K562 (cell line): Measurements from ENCODE around the gene FETUB. TPM values are rescaled to one million over a fixed set of nuclear protein-coding genes. Genes with fewer than 3 reads are reported as not detected.

Experiments
- ATAC-seq: fragments of 200-7000 bp; cut with Tn5 transposase; 3 replicates; pipeline ENCODE4 v1.9.1; 2020; ENCODE audit warnings: moderate library complexity
- BruUV-seq: library from RNA; stranded (reverse); fragments of 400-500 nt; replicated peaks from 2 replicates; lab custom pipeline; 2021; lab: Mats Ljungman, UMichigan
- CTCF ChIA-PET: fragments of 300-600 bp; formaldehyde crosslinking; extraction: SDS; loops from one replicate; lab custom pipeline; 2021; ENCODE audit warnings: low intra/inter-chr PET ratio; lab: Yijun Ruan, JAX
- POLR2A ChIA-PET: fragments of 300-600, 350-650 bp; sonication (Branson Sonifier 250); formaldehyde crosslinking; extraction: SDS; loops from one replicate; lab custom pipeline; 2021; ENCODE audit warnings: antibody characterized with exemption, inconsistent platforms; lab: Yijun Ruan, JAX
- DNase-seq, 4 experiments: peaks; one replicate each; pipeline versions ENCODE4 v3.0.0 to v3.0.0-alpha.2; 2011 to 2018; ENCODE audit warnings: low spot score in 3 of 4, mixed read lengths in 3 of 4; ENCODE audit errors: extremely low read depth in 1 of 4
- FAIRE-seq: peaks from 2 replicates; lab custom pipeline; 2011; peaks lifted over from hg19 to GRCh38; lab: Jason Lieb, UNC
- H2AFZ ChIP-seq: 2 replicates; pipeline ENCODE4 v1.6.0; 2011; ENCODE audit warnings: low read depth, low read length, control low read depth, inconsistent platforms
- H3K27ac ChIP-seq: fragments of 200-600 bp; 3 replicates; pipeline ENCODE4 v1.8.0; 2011; ENCODE audit warnings: low read depth, mild to moderate bottlenecking, control low read depth, inconsistent platforms, low read length, moderate library complexity, mixed read lengths; ENCODE audit errors: extremely low read depth
- H3K27me3 ChIP-seq, 2 experiments: fragments of 300-600 bp in 1 of 2; 2 replicates in 1 of 2; 3 replicates in 1 of 2; pipeline versions ENCODE4 v1.6.0 to v1.8.0; 2011; ENCODE audit warnings: inconsistent platforms in 2 of 2, low read length in 2 of 2, mild to moderate bottlenecking in 1 of 2, mixed read lengths in 1 of 2, moderate library complexity in 1 of 2; ENCODE audit not compliant: control insufficient read depth in 2 of 2, insufficient read depth in 2 of 2
- H3K36me3 ChIP-seq: fragments of 300-600 bp; 3 replicates; pipeline ENCODE4 v1.8.0; 2011; ENCODE audit warnings: mild to moderate bottlenecking, low read length, inconsistent platforms; ENCODE audit not compliant: control insufficient read depth, insufficient read depth
- H3K4me1 ChIP-seq, 2 experiments: fragments of 200-600 bp in 1 of 2; replicated peaks in 1 of 2; 2 replicates in 1 of 2; 3 replicates in 1 of 2; pipeline versions ENCODE4 v1.5.1 to v1.8.0; 2011; ENCODE audit warnings: inconsistent platforms in 2 of 2, low read length in 2 of 2, mild to moderate bottlenecking in 1 of 2, mixed read lengths in 1 of 2, moderate library complexity in 1 of 2; ENCODE audit not compliant: control insufficient read depth in 2 of 2, insufficient read depth in 2 of 2
- H3K4me2 ChIP-seq: 2 replicates; pipeline ENCODE4 v1.6.1; 2011; ENCODE audit warnings: low read length, control low read depth, inconsistent platforms, mixed read lengths; ENCODE audit not compliant: insufficient read depth
- H3K4me3 ChIP-seq: fragments of 200-600 bp; sonication (generic), shearing (Covaris generic); 2 replicates; pipeline ENCODE4 v1.5.1; 2016; ENCODE audit warnings: control low read depth, inconsistent platforms
- H3K79me2 ChIP-seq: fragments of 200-600 bp; 3 replicates; pipeline ENCODE4 v1.8.0; 2011; ENCODE audit warnings: low read length, inconsistent platforms; ENCODE audit not compliant: control insufficient read depth, insufficient read depth
- H3K9ac ChIP-seq, 2 experiments: 2 replicates each; pipeline versions ENCODE4 v1.6.0 to v1.6.1; 2011; ENCODE audit warnings: low read depth in 2 of 2, low read length in 2 of 2, control low read depth in 1 of 2, inconsistent platforms in 1 of 2, mild to moderate bottlenecking in 1 of 2, mixed read lengths in 1 of 2; ENCODE audit not compliant: insufficient read depth in 1 of 2
- H3K9me1 ChIP-seq: one replicate; pipeline ENCODE4 v1.6.0; 2011; ENCODE audit warnings: inconsistent platforms, mild to moderate bottlenecking, low read length, moderate library complexity; ENCODE audit not compliant: control insufficient read depth, insufficient read depth
- H3K9me3 ChIP-seq: replicated peaks from 2 replicates; pipeline ENCODE4 v1.5.1; 2011; ENCODE audit warnings: low read depth, low read length, inconsistent platforms; ENCODE audit not compliant: control insufficient read depth, insufficient read depth
- H4K20me1 ChIP-seq: replicated peaks from 2 replicates; pipeline ENCODE4 v1.6.1; 2011; ENCODE audit warnings: low read length, inconsistent platforms, mixed read lengths; ENCODE audit not compliant: control insufficient read depth, insufficient read depth
- CEBPG ChIP-seq, 3 experiments: fragments of 200-800 bp in 1 of 3; sonication (Bioruptor generic) in 1 of 3; sonication (generic) in 1 of 3; formaldehyde crosslinking in 1 of 3; IDR thresholded peaks in 2 of 3; conservative IDR thresholded peaks in 1 of 3; 2 replicates each; pipeline versions ENCODE4 v1.6.1 to v1.8.0; 2016 to 2022; ENCODE audit warnings: missing compliant biosample characterization in 2 of 3, missing genetic modification characterization in 2 of 3, mild to moderate bottlenecking in 1 of 3, missing genetic modification reagents in 1 of 3
- CHCHD3 ChIP-seq: fragments of 250-450 bp; sonication (Bioruptor Pico); IDR thresholded peaks from 2 replicates; pipeline ENCODE4 v2.1.2; 2022; ENCODE audit warnings: mild to moderate bottlenecking
- MYNN ChIP-seq, 2 experiments: sonication (generic); formaldehyde crosslinking in 1 of 2; IDR thresholded peaks; 2 replicates each; pipeline versions ENCODE4 v1.5.0 to v1.6.1; 2016 to 2020; ENCODE audit warnings: antibody characterized with exemption in 1 of 2, missing genetic modification reagents in 1 of 2
- NFIX ChIP-seq: fragments of 250-450 bp; sonication (Bioruptor Pico); IDR thresholded peaks from 2 replicates; pipeline ENCODE4 v1.4.0; 2020; ENCODE audit warnings: low read depth, mild to moderate bottlenecking, moderate library complexity
- PHF20 ChIP-seq: fragments of 450-650 bp; IDR thresholded peaks from 2 replicates; pipeline ENCODE4 v1.6.1; 2018; ENCODE audit not compliant: partially characterized antibody
- RFX7 ChIP-seq: fragments of 250-450 bp; sonication (Bioruptor Pico); IDR thresholded peaks from 2 replicates; pipeline ENCODE4 v1.5.1; 2021; ENCODE audit warnings: mild to moderate bottlenecking
- SP1 ChIP-seq: sonication (generic); formaldehyde crosslinking; IDR thresholded peaks from 2 replicates; pipeline ENCODE4 v1.8.1; 2022; ENCODE audit warnings: mild to moderate bottlenecking, missing genetic modification reagents
- TCF3 ChIP-seq: sonication (generic); formaldehyde crosslinking; IDR thresholded peaks from 2 replicates; pipeline ENCODE4 v1.4.0; 2020; ENCODE audit warnings: mild to moderate bottlenecking, missing genetic modification reagents
- WGBS: fragments of 100-300 bp; shearing (Covaris generic); methylation state at CpG from one replicate; pipeline ENCODE4 v1.1.6; 2016; ENCODE audit warnings: low coverage, mixed read lengths; ENCODE audit not compliant: insufficient coverage; ENCODE audit errors: missing lambda C conversion rate; 5-methylcytosine and 5-hydroxymethylcytosine counted together
- in situ Hi-C: fragments of 300-500 bp; cut with MboI; formaldehyde crosslinking; loops from 4 replicates; pipeline ENCODE4 v1.15.0; 2018; ENCODE audit warnings: inconsistent platforms, mixed read lengths
- intact Hi-C: fragments of 100-400 bp; cut with micrococcal nuclease; formaldehyde crosslinking; loops from 2 replicates; pipeline ENCODE4 v1.14.2; 2022
- polyA plus RNA-seq, 8 experiments: library from polyadenylated mRNA; depleted of rRNA in 4 of 8; stranded (reverse) in 5 of 8; unstranded in 3 of 8; fragments of >200 nt; fragmentation: Nextera tagmentation in 2 of 8; fragmentation: Illumina TruSeq in 1 of 8; extraction: Ambion mirVana in 2 of 8; extraction: Trizol in 1 of 8; gene quantifications; 2 replicates each; pipeline versions ENCODE4 v1.2.1 to v1.2.3, GENCODE V29; 2011 to 2014; ENCODE audit warnings: inconsistent platforms in 1 of 8, missing spikeins in 1 of 8
- total RNA-seq, 7 experiments: library from RNA; depleted of rRNA in 6 of 7; stranded (reverse); fragments of >200 nt in 6 of 7; fragmentation: Illumina TruSeq in 2 of 7; extraction: Trizol in 2 of 7; gene quantifications; 2 replicates each; pipeline versions ENCODE4 v1.2.1 to v1.2.3, GENCODE V29; 2011 to 2021; ENCODE audit warnings: low replicate concordance in 1 of 7

The FETUB gene
- total and polyA plus RNA-seq, 9 of the 15 experiments (the other 6 are each of a cell fraction or from before 2014, with no cell fraction given), result not detected

- TF ChIP-seq NFIX, result no peak
- no peak for TF ChIP-seq SP1 (CRISPR knock-in tag)
- TF ChIP-seq RFX7 (CRISPR knock-in tag), result no peak
- no peak for TF ChIP-seq PHF20
- TF ChIP-seq TCF3 (CRISPR knock-in tag), result peak; percentile 92
- no peak for TF ChIP-seq MYNN (IDR thresholded peaks at IDR 0.05)
- TF ChIP-seq MYNN (CRISPR knock-in tag; IDR thresholded peaks at IDR 0.05), result no peak
Observed at GRCh38 chr3:186643493-186643892, 3.3 kb downstream of the FETUB start (continued).

- no peaks in the 10 kb centered on the region for H3K36me3 ChIP-seq
- H4K20me1 ChIP-seq, result no peaks in the 10 kb centered on the region
- POLR2A ChIA-PET, result interaction anchor here (0.5 to 0.7 kb wide), 3 partner anchors 30 to 1246 kb away, joined by 3 read pairs; no protein-coding TSS in a partner anchor
- no TSS peak for BruUV-seq
- H3K9me3 ChIP-seq, result no peaks in the 10 kb centered on the region
- ATAC-seq, result no peak
- intact Hi-C loops, result no loop called here
- peaks cover 7 to 24% of the 10 kb centered on the region in 2 experiments; a peak in 3 of 5 replicates for H3K27me3 ChIP-seq
- H3K79me2 ChIP-seq, result no peaks in the 10 kb centered on the region
- H3K9me1 ChIP-seq, result no peaks in the 10 kb centered on the region
- H2AFZ ChIP-seq, result no peak overlapping the region
- 7% methylated on average over 3 of the region's 3 CpGs for WGBS
- FAIRE-seq, result no peak
- H3K4me1 ChIP-seq, result peaks cover 0 to 7% of the 10 kb centered on the region in 2 experiments; a peak in 2 of 5 replicates
- CTCF ChIA-PET, result interaction anchor here (0.7 kb wide), 1 partner anchor 651 kb away, joined by 3 read pairs; no protein-coding TSS in a partner anchor
- no peak overlapping the region for H3K4me3 ChIP-seq
- TF ChIP-seq CEBPG (CRISPR knock-in tag; IDR thresholded peaks at IDR 0.05), result no peak
- TF ChIP-seq CEBPG (tag; conservative IDR thresholded peaks at IDR 0.05 in 1 of 2, IDR thresholded peaks at IDR 0.05 in 1 of 2), result peak in 1 of 2 experiments; percentile 40; a peak in 2 of 4 replicates
- no peak for TF ChIP-seq CHCHD3 (CRISPR knock-in tag)
- H3K27ac ChIP-seq, result no peak overlapping the region
- in situ Hi-C loops, result no loop called here
- DNase-seq, result no peak
- no peak overlapping the region for H3K9ac ChIP-seq
- H3K4me2 ChIP-seq, result no peak overlapping the region
Observed at GRCh38 chr3:186644683-186645082, 4.5 kb downstream of the FETUB start.
